Testis (tissue), 3 donors: ENCODE results near the gene F12. TPM values are rescaled to one million over a fixed set of nuclear protein-coding genes. Genes with fewer than 3 reads are reported as not detected.

Experiments used
- DNase-seq: peaks from one replicate; pipeline ENCODE4 v3.0.0-alpha.2; 2019
- H3K27ac ChIP-seq, 2 donors: fragments of 200-600 bp; sonication (generic); one replicate each; pipeline ENCODE4 v1.5.1; 2019
- H3K27me3 ChIP-seq: fragments of 200-600 bp; sonication (generic); one replicate; pipeline ENCODE4 v1.5.1; 2019
- H3K36me3 ChIP-seq: fragments of 200-600 bp; sonication (generic); one replicate; pipeline ENCODE4 v1.5.1; 2017; ENCODE audit warnings: low read depth; ENCODE audit errors: missing control alignments
- H3K4me1 ChIP-seq: fragments of 200-600 bp; sonication (generic); one replicate; pipeline ENCODE4 v1.5.1; 2019
- H3K4me3 ChIP-seq, 2 donors: fragments of 200-600 bp; sonication (generic); one replicate each; pipeline ENCODE4 v1.5.1; 2017 to 2019
- H3K9me3 ChIP-seq: fragments of 200-600 bp; sonication (generic); one replicate; pipeline ENCODE4 v1.5.1; 2017
- CTCF ChIP-seq, 3 experiments: fragments of 450-650 bp in 2 of 3; fragments of 200-600 bp in 1 of 3; sonication (generic) in 1 of 3; IDR thresholded peaks; one replicate each; pipeline ENCODE4 v1.5.1; 2016 to 2019; ENCODE audit warnings: antibody characterized with exemption in 3 of 3, mild to moderate bottlenecking in 2 of 3, moderate library complexity in 1 of 3
- POLR2A ChIP-seq: fragments of 450-650 bp; IDR thresholded peaks from one replicate; pipeline ENCODE4 v1.6.1; 2017; ENCODE audit warnings: antibody characterized with exemption, mild to moderate bottlenecking, moderate library complexity
- WGBS, 2 donors: methylation state at CpG; one replicate each; pipeline ENCODE4 v1.1.5; 2018; 5-methylcytosine and 5-hydroxymethylcytosine counted together
- intact Hi-C: fragments of 100-400 bp; cut with DNase I; formaldehyde crosslinking; loops from one replicate; pipeline ENCODE4 v1.15.1; 2023; ENCODE audit warnings: low total_unique reads
- polyA plus RNA-seq: library from polyadenylated mRNA; stranded (reverse); fragments of 350-450 nt; fragmentation: Illumina TruSeq; extraction: RNeasy Lipid Tissue Mini Kit (QIAGEN cat#74804); gene quantifications from one replicate; pipeline ENCODE4 v1.2.3, GENCODE V29; 2014; ENCODE audit warnings: low read depth, low replicate concordance; ENCODE audit not compliant: insufficient read depth
- total RNA-seq, 2 donors: library from RNA; depleted of rRNA; stranded (reverse); fragments of >200 nt; gene quantifications; one replicate each; pipeline ENCODE4 v1.2.3, GENCODE V29; 2016

The F12 gene
- total and polyA plus RNA-seq, 3 donors from 2014 or later = 4.9 to 5.8 (median 5.3) TPM

- H3K27me3 ChIP-seq = no peaks in the 10 kb centered on the region
- DNase-seq = no peak
- TF ChIP-seq POLR2A = no peak
- TF ChIP-seq CTCF (IDR thresholded peaks at IDR 0.05) = no peak
- WGBS, 2 donors = 78 to 84% methylated on average over 8 to 11 of the region's 11 CpGs
- no peak overlapping the region for H3K4me3 ChIP-seq
- intact Hi-C loops = no loop called here
- H3K4me1 ChIP-seq = peaks cover 22% of the 10 kb centered on the region
- no peaks in the 10 kb centered on the region for H3K36me3 ChIP-seq
- H3K27ac ChIP-seq = no peak overlapping the region
- no peaks in the 10 kb centered on the region for H3K9me3 ChIP-seq
Measured at GRCh38 chr5:177364159-177364962, 45.0 kb downstream of the F12 start.

GRCh38 chr5:177363565-177363964, 45.8 kb downstream of the F12 start:
- no peak for TF ChIP-seq CTCF (IDR thresholded peaks at IDR 0.05)
- TF ChIP-seq POLR2A = no peak
- no peaks in the 10 kb centered on the region for H3K9me3 ChIP-seq
- no peak for DNase-seq
- peaks cover 22% of the 10 kb centered on the region for H3K4me1 ChIP-seq
- H3K4me3 ChIP-seq = peak overlapping the region in 1 of 2 donors; percentile 54
- no peaks in the 10 kb centered on the region for H3K27me3 ChIP-seq
- H3K36me3 ChIP-seq = no peaks in the 10 kb centered on the region
- no peak overlapping the region for H3K27ac ChIP-seq
- intact Hi-C loops = no loop called here
- 31 to 33% methylated on average over 10 of the region's 10 CpGs for WGBS, 2 donors

- peak overlapping the region; percentile 36 to 54 for H3K4me3 ChIP-seq
- H3K36me3 ChIP-seq = no peaks in the 10 kb centered on the region
- peaks cover 22% of the 10 kb centered on the region for H3K4me1 ChIP-seq
- intact Hi-C loops = no loop called here
- no peaks in the 10 kb centered on the region for H3K9me3 ChIP-seq
- no peak for TF ChIP-seq CTCF (IDR thresholded peaks at IDR 0.05)
- TF ChIP-seq POLR2A = no peak
- H3K27me3 ChIP-seq = no peaks in the 10 kb centered on the region
- WGBS, 2 donors = 5 to 7% methylated on average over 59 of the region's 59 CpGs
- H3K27ac ChIP-seq = no peak overlapping the region
- peak; percentile 73 for DNase-seq
Measured at GRCh38 chr5:177362610-177363507, 46.5 kb downstream of the F12 start.

GRCh38 chr5:177362292-177362609, 47.1 kb downstream of the F12 start:
- WGBS, 2 donors = 59 to 62% methylated on average over 8 of the region's 8 CpGs
- H3K27me3 ChIP-seq = no peaks in the 10 kb centered on the region
- DNase-seq = no peak
- H3K4me1 ChIP-seq = peaks cover 16% of the 10 kb centered on the region
- intact Hi-C loops = no loop called here
- no peak overlapping the region for H3K27ac ChIP-seq
- H3K4me3 ChIP-seq = no peak overlapping the region
- no peaks in the 10 kb centered on the region for H3K9me3 ChIP-seq
- TF ChIP-seq POLR2A = no peak
- no peak for TF ChIP-seq CTCF (IDR thresholded peaks at IDR 0.05)
- H3K36me3 ChIP-seq = no peaks in the 10 kb centered on the region
